Erythroblast (primary cell): ENCODE results near the gene MPPED1.

ENCODE experiments used
- GATA1 ChIP-seq: IDR thresholded peaks from 2 replicates; pipeline ENCODE4 v1.6.1; 2011; ENCODE audit warnings: low read depth, mild to moderate bottlenecking, control low read depth, low read length, moderate library complexity
- POLR2A ChIP-seq: IDR thresholded peaks from 2 replicates; pipeline ENCODE4 v1.6.1; 2011; ENCODE audit warnings: mild to moderate bottlenecking, low read length

DNA sequence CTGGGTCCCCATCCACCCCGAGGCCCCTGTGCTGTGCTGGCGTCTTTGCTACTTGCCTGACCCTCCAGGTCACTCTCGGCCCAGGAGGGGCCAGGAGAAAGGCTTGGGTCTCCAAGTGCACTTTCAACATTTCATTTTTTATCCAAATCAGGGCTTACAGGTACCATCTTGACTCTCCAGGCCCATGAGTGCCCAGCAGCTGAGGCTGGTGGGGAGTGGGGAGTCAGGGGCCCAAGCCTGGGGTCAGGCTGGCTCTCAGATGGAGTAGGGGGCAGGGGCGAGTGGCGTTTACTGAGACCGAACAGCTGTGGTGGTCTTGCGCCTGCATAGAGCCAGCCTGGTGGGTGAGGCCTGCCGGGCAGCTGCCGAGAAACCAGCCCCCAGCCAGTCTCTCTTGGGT, 61.6 kb downstream of the MPPED1 start:
- TF ChIP-seq POLR2A (no peak), GATA1 (no peak)
